Renal cortical epithelial cell (primary cell): ENCODE results near the gene TGFBI. TPM values are rescaled to one million over a fixed set of nuclear protein-coding genes. Genes with fewer than 3 reads are reported as not detected.

ENCODE experiments used
- DNase-seq: peaks from one replicate; pipeline ENCODE4 v3.0.0-alpha.2; 2011; ENCODE audit warnings: low read depth
- total RNA-seq: library from RNA; depleted of rRNA; stranded (reverse); fragments of >200 nt; gene quantifications from 2 replicates; pipeline ENCODE4 v1.2.3, GENCODE V29; 2014

TGFBI gene
- total RNA-seq, 1 donor from 2014 or later = 468 TPM

- no peak for DNase-seq
These were observed 2.9 kb upstream of the TGFBI start for GRCh38 chr5:136025900-136026299.

GRCh38 chr5:136026636-136027035, 2.2 kb upstream of the TGFBI start:
- no peak for DNase-seq

GRCh38 chr5:136027311-136027710, 1.5 kb upstream of the TGFBI start:
- no peak for DNase-seq

- no peak for DNase-seq
These were observed 698 bp upstream of the TGFBI start for GRCh38 chr5:136028090-136028489.

- no peak for DNase-seq
These were observed 1.5 kb downstream of the TGFBI start for GRCh38 chr5:136030252-136030651.

- DNase-seq = no peak
These were observed 2.3 kb downstream of the TGFBI start for GRCh38 chr5:136030956-136031611.

GRCh38 chr5:136031711-136032110, 2.9 kb downstream of the TGFBI start:
- DNase-seq = peak; percentile 33

GRCh38 chr5:136032564-136032963, 3.8 kb downstream of the TGFBI start:
- DNase-seq = peak; percentile 96

GRCh38 chr5:136033234-136033633, 4.4 kb downstream of the TGFBI start:
- DNase-seq = no peak

GRCh38 chr5:136033848-136034247, 5.1 kb downstream of the TGFBI start:
- DNase-seq = no peak

- DNase-seq = no peak
These were observed 5.7 kb downstream of the TGFBI start for GRCh38 chr5:136034492-136034891.

- DNase-seq = no peak
These were observed 6.2 kb downstream of the TGFBI start for GRCh38 chr5:136034984-136035383.

GRCh38 chr5:136035837-136036236, 7.0 kb downstream of the TGFBI start:
- DNase-seq = no peak

GRCh38 chr5:136036293-136036911, 7.6 kb downstream of the TGFBI start:
- no peak for DNase-seq

- peak; percentile 88 for DNase-seq
These were observed 8.4 kb downstream of the TGFBI start for GRCh38 chr5:136037001-136037705.

- DNase-seq = peak; percentile 31
These were observed 9.8 kb downstream of the TGFBI start for GRCh38 chr5:136038635-136039034.

GRCh38 chr5:136039202-136039601, 10.4 kb downstream of the TGFBI start:
- no peak for DNase-seq

- peak; percentile 66 for DNase-seq
These were observed 12.1 kb downstream of the TGFBI start for GRCh38 chr5:136040746-136041415.

GRCh38 chr5:136042156-136042555, 13.4 kb downstream of the TGFBI start:
- DNase-seq = no peak

- peak; percentile 27 for DNase-seq
These were observed 13.9 kb downstream of the TGFBI start for GRCh38 chr5:136042665-136043121.

- DNase-seq = no peak
These were observed 14.8 kb downstream of the TGFBI start for GRCh38 chr5:136043551-136043950.

- DNase-seq = no peak
These were observed 15.3 kb downstream of the TGFBI start for GRCh38 chr5:136043968-136044610.
